HG03571 (cell line): ENCODE results near the gene MAST4.

Experiments used
- ATAC-seq: cut with Tn5 transposase; IDR thresholded peaks from one replicate; pipeline ENCODE4 v1.9.1; 2021; ENCODE audit not compliant: unreplicated experiment

The MAST4 gene

GRCh38 chr5:67216564-67216963 lies 620.4 kb downstream of the MAST4 start:
- ATAC-seq: no peak
